K562 (cell line): Measurements from ENCODE around the gene DAP. TPM values are rescaled to one million over a fixed set of nuclear protein-coding genes. Genes with fewer than 3 reads are reported as not detected.

Experiments
- ARID1B ChIP-seq: fragments of 450-650 bp; IDR thresholded peaks from 2 replicates; pipeline ENCODE4 v1.6.1; 2016; ENCODE audit warnings: antibody characterized with exemption, mild to moderate bottlenecking, inconsistent platforms
- CCNT2 ChIP-seq: IDR thresholded peaks from 2 replicates; pipeline ENCODE4 v1.6.1; 2011; ENCODE audit warnings: borderline replicate concordance, low read depth, mild to moderate bottlenecking, moderate library complexity, mixed read lengths, low read length; ENCODE audit not compliant: insufficient read length; ENCODE audit errors: extremely low read depth
- EP400 ChIP-seq: fragments of 450-650 bp; IDR thresholded peaks from 2 replicates; pipeline ENCODE4 v1.6.1; 2017; ENCODE audit warnings: antibody characterized with exemption, mild to moderate bottlenecking, moderate library complexity
- HDGF ChIP-seq: fragments of 450-650 bp; IDR thresholded peaks from 2 replicates; pipeline ENCODE4 v1.6.1; 2016
- KLF1 ChIP-seq: fragments of 450-650 bp; IDR thresholded peaks from 2 replicates; pipeline ENCODE4 v1.6.1; 2016; ENCODE audit warnings: missing genetic modification characterization, missing compliant biosample characterization
- NEUROD1 ChIP-seq: fragments of 150-350 bp; IDR thresholded peaks from 2 replicates; pipeline ENCODE4 v1.6.1; 2014; ENCODE audit warnings: borderline replicate concordance, low read length, low read depth; ENCODE audit not compliant: partially characterized antibody
- PHF21A ChIP-seq: fragments of 450-650 bp; IDR thresholded peaks from 2 replicates; pipeline ENCODE4 v1.6.1; 2017; ENCODE audit warnings: low read depth, borderline replicate concordance
- RBM22 ChIP-seq: fragments of 200-400 bp; formaldehyde crosslinking; IDR thresholded peaks from 2 replicates; pipeline ENCODE4 v1.6.1; 2018; ENCODE audit warnings: low read length, low read depth; ENCODE audit not compliant: poor library complexity, severe bottlenecking
- ZKSCAN8 ChIP-seq: fragments of 200-800 bp; sonication (Bioruptor generic); IDR thresholded peaks from 2 replicates; pipeline ENCODE4 v1.6.1; 2016; ENCODE audit warnings: missing genetic modification characterization, missing compliant biosample characterization
- ZNF586 ChIP-seq: fragments of 450-650 bp; formaldehyde crosslinking; conservative IDR thresholded peaks from 2 replicates; pipeline ENCODE4 v1.4.0; 2020; ENCODE audit warnings: mild to moderate bottlenecking, moderate library complexity
- polyA plus RNA-seq, 8 experiments: library from polyadenylated mRNA; depleted of rRNA in 4 of 8; stranded (reverse) in 5 of 8; unstranded in 3 of 8; fragments of >200 nt; fragmentation: Nextera tagmentation in 2 of 8; fragmentation: Illumina TruSeq in 1 of 8; extraction: Ambion mirVana in 2 of 8; extraction: Trizol in 1 of 8; gene quantifications; 2 replicates each; pipeline versions ENCODE4 v1.2.1 to v1.2.3, GENCODE V29; 2011 to 2014; ENCODE audit warnings: inconsistent platforms in 1 of 8, missing spikeins in 1 of 8
- total RNA-seq, 7 experiments: library from RNA; depleted of rRNA in 6 of 7; stranded (reverse); fragments of >200 nt in 6 of 7; fragmentation: Illumina TruSeq in 2 of 7; extraction: Trizol in 2 of 7; gene quantifications; 2 replicates each; pipeline versions ENCODE4 v1.2.1 to v1.2.3, GENCODE V29; 2011 to 2021; ENCODE audit warnings: low replicate concordance in 1 of 7
- TF ChIP-seq, protein P1 (sequence below): sonication (generic); formaldehyde crosslinking; IDR thresholded peaks from 2 replicates; pipeline ENCODE4 v1.9.0; 2022; ENCODE audit warnings: mild to moderate bottlenecking, missing genetic modification reagents
- TF ChIP-seq, protein P2 (sequence below), 2 experiments: fragments of 450-650 bp in 1 of 2; IDR thresholded peaks; 2 replicates each; pipeline ENCODE4 v1.6.1; 2011 to 2017; ENCODE audit warnings: low read depth in 2 of 2, antibody characterized with exemption in 1 of 2, borderline replicate concordance in 1 of 2, low read length in 1 of 2, mild to moderate bottlenecking in 1 of 2, mixed read lengths in 1 of 2; ENCODE audit not compliant: control insufficient read depth in 1 of 2
- TF ChIP-seq, protein P3 (sequence below): fragments of 250-450 bp; sonication (Bioruptor Pico); IDR thresholded peaks from 2 replicates; pipeline ENCODE4 v1.4.0; 2020
- TF ChIP-seq, protein P4 (sequence below): fragments of 450-650 bp; IDR thresholded peaks from 2 replicates; pipeline ENCODE4 v1.6.1; 2016; ENCODE audit warnings: mild to moderate bottlenecking

DAP gene
- total and polyA plus RNA-seq, 9 of the 15 experiments (the other 6 are each of a cell fraction or from before 2014, with no cell fraction given), result 14.1 to 151 (median 34.5) TPM

DNA sequence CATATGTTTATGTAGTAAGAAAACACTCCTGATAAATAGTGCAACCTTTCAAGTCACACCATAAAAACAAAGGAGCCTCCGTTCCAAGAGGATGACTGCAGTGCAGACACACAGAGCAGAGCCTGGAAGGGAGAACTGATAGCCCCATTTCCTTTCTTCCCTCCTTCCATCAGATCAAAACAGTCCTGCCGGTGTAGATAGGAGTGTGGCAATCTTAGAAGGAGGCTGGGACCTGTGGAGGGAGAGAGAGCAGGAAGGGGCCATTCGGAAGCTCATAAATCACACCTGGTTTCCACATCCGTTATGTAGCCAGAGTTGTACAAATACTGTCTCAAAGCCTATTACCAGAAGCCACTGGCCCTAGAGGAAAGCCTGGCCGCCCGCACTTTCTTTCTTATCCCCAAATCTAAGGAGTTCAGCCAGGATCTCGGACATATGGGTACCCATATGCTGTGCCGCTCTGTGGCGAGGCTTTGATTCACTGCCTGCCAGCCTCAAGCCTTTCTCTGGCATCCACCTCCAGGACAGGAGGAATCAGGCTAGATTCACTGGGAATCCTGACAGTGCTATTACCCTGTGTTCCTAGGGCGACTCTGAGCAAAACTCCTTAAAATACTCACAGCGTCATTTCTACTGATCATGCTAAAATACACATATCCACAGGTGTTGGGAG is 26.9 kb downstream of the DAP start (continued):
- TF ChIP-seq EP400 (peak; percentile 29; the same call in 1 of the 2 replicates), ZKSCAN8 (no peak; the same call in 1 of the 2 replicates), CCNT2 (peak; percentile 79), NEUROD1 (peak; percentile 82), HDGF (no peak), PHF21A (peak; percentile 68; the same call in 1 of the 2 replicates), RBM22 (no peak), ZNF586 (CRISPR knock-in tag) (no peak), ARID1B (peak; percentile 97), KLF1 (0 out of 2 replicates have a peak, but pooled peaks have one; percentile 72)
- TF ChIP-seq, protein P1, sequence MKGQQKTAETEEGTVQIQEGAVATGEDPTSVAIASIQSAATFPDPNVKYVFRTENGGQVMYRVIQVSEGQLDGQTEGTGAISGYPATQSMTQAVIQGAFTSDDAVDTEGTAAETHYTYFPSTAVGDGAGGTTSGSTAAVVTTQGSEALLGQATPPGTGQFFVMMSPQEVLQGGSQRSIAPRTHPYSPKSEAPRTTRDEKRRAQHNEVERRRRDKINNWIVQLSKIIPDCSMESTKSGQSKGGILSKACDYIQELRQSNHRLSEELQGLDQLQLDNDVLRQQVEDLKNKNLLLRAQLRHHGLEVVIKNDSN (CRISPR knock-in tag), result no peak
- TF ChIP-seq, protein P2, sequence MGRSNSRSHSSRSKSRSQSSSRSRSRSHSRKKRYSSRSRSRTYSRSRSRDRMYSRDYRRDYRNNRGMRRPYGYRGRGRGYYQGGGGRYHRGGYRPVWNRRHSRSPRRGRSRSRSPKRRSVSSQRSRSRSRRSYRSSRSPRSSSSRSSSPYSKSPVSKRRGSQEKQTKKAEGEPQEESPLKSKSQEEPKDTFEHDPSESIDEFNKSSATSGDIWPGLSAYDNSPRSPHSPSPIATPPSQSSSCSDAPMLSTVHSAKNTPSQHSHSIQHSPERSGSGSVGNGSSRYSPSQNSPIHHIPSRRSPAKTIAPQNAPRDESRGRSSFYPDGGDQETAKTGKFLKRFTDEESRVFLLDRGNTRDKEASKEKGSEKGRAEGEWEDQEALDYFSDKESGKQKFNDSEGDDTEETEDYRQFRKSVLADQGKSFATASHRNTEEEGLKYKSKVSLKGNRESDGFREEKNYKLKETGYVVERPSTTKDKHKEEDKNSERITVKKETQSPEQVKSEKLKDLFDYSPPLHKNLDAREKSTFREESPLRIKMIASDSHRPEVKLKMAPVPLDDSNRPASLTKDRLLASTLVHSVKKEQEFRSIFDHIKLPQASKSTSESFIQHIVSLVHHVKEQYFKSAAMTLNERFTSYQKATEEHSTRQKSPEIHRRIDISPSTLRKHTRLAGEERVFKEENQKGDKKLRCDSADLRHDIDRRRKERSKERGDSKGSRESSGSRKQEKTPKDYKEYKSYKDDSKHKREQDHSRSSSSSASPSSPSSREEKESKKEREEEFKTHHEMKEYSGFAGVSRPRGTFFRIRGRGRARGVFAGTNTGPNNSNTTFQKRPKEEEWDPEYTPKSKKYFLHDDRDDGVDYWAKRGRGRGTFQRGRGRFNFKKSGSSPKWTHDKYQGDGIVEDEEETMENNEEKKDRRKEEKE (IDR thresholded peaks at IDR 0.05; ENCODE audit: borderline replicate concordance in 1 of 2, control insufficient read depth in 1 of 2, low read depth in 2 of 2, low read length in 1 of 2), result peak in 1 of 2 experiments; percentile 74; a peak in 2 of 4 replicates
- TF ChIP-seq, protein P3, sequence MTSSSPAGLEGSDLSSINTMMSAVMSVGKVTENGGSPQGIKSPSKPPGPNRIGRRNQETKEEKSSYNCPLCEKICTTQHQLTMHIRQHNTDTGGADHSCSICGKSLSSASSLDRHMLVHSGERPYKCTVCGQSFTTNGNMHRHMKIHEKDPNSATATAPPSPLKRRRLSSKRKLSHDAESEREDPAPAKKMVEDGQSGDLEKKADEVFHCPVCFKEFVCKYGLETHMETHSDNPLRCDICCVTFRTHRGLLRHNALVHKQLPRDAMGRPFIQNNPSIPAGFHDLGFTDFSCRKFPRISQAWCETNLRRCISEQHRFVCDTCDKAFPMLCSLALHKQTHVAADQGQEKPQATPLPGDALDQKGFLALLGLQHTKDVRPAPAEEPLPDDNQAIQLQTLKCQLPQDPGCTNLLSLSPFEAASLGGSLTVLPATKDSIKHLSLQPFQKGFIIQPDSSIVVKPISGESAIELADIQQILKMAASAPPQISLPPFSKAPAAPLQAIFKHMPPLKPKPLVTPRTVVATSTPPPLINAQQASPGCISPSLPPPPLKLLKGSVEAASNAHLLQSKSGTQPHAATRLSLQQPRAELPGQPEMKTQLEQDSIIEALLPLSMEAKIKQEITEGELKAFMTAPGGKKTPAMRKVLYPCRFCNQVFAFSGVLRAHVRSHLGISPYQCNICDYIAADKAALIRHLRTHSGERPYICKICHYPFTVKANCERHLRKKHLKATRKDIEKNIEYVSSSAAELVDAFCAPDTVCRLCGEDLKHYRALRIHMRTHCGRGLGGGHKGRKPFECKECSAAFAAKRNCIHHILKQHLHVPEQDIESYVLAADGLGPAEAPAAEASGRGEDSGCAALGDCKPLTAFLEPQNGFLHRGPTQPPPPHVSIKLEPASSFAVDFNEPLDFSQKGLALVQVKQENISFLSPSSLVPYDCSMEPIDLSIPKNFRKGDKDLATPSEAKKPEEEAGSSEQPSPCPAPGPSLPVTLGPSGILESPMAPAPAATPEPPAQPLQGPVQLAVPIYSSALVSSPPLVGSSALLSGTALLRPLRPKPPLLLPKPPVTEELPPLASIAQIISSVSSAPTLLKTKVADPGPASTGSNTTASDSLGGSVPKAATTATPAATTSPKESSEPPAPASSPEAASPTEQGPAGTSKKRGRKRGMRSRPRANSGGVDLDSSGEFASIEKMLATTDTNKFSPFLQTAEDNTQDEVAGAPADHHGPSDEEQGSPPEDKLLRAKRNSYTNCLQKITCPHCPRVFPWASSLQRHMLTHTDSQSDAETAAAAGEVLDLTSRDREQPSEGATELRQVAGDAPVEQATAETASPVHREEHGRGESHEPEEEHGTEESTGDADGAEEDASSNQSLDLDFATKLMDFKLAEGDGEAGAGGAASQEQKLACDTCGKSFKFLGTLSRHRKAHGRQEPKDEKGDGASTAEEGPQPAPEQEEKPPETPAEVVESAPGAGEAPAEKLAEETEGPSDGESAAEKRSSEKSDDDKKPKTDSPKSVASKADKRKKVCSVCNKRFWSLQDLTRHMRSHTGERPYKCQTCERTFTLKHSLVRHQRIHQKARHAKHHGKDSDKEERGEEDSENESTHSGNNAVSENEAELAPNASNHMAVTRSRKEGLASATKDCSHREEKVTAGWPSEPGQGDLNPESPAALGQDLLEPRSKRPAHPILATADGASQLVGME, result no peak
- TF ChIP-seq, protein P4, sequence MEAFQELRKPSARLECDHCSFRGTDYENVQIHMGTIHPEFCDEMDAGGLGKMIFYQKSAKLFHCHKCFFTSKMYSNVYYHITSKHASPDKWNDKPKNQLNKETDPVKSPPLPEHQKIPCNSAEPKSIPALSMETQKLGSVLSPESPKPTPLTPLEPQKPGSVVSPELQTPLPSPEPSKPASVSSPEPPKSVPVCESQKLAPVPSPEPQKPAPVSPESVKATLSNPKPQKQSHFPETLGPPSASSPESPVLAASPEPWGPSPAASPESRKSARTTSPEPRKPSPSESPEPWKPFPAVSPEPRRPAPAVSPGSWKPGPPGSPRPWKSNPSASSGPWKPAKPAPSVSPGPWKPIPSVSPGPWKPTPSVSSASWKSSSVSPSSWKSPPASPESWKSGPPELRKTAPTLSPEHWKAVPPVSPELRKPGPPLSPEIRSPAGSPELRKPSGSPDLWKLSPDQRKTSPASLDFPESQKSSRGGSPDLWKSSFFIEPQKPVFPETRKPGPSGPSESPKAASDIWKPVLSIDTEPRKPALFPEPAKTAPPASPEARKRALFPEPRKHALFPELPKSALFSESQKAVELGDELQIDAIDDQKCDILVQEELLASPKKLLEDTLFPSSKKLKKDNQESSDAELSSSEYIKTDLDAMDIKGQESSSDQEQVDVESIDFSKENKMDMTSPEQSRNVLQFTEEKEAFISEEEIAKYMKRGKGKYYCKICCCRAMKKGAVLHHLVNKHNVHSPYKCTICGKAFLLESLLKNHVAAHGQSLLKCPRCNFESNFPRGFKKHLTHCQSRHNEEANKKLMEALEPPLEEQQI, result peak; percentile 70; the same call in 1 of the 2 replicates
